H1 (cell line): ENCODE data around the gene MAGEA6. TPM values are rescaled to one million over a fixed set of nuclear protein-coding genes. Genes with fewer than 3 reads are reported as not detected.

ENCODE experiments used
- CTCF ChIA-PET: fragments of 300-600 bp; sonication (Branson Sonifier 250); formaldehyde crosslinking; loops from one replicate; lab custom pipeline; 2021; ENCODE audit not compliant: partially characterized antibody; lab: Charles Lee
- POLR2A ChIA-PET: fragments of 300-600 bp; sonication (Branson Sonifier 250); formaldehyde crosslinking; loops from one replicate; lab custom pipeline; 2021; ENCODE audit warnings: inconsistent platforms; ENCODE audit not compliant: partially characterized antibody; lab: Charles Lee
- DNase-seq, 2 experiments: peaks; one replicate each; pipeline versions ENCODE4 v3.0.0 to v3.0.0-alpha.2; 2010 to 2022; ENCODE audit warnings: low spot score in 2 of 2, low read depth in 1 of 2, mixed read lengths in 1 of 2
- FAIRE-seq: peaks from 2 replicates; lab custom pipeline; 2011; peaks lifted over from hg19 to GRCh38; lab: Jason Lieb, UNC
- H2AFZ ChIP-seq: 2 replicates; pipeline ENCODE4 v1.8.1; 2012; ENCODE audit warnings: low read length, inconsistent platforms
- H2AK5ac ChIP-seq: 2 replicates; pipeline ENCODE4 v1.6.1; 2013; ENCODE audit warnings: low read depth, low read length
- H2BK120ac ChIP-seq: replicated peaks from 2 replicates; pipeline ENCODE3; 2013; ENCODE audit warnings: low read depth, low read length, inconsistent platforms
- H2BK12ac ChIP-seq: 2 replicates; pipeline ENCODE4 v1.6.1; 2013; ENCODE audit warnings: low read depth, low read length
- H2BK15ac ChIP-seq: 2 replicates; pipeline ENCODE4 v1.6.1; 2013; ENCODE audit warnings: low read length
- H2BK20ac ChIP-seq: 2 replicates; pipeline ENCODE4 v1.6.1; 2013; ENCODE audit warnings: low read length
- H2BK5ac ChIP-seq: 2 replicates; pipeline ENCODE4 v1.6.1; 2013; ENCODE audit warnings: low read depth, low read length
- H3K14ac ChIP-seq: 2 replicates; pipeline ENCODE4 v1.6.1; 2013; ENCODE audit warnings: inconsistent platforms; ENCODE audit not compliant: insufficient read length
- H3K18ac ChIP-seq: 2 replicates; pipeline ENCODE4 v1.6.1; 2013; ENCODE audit warnings: low read length; ENCODE audit errors: extremely low read depth
- H3K23ac ChIP-seq: 2 replicates; pipeline ENCODE4 v1.6.1; 2013; ENCODE audit warnings: inconsistent platforms; ENCODE audit not compliant: insufficient read length
- H3K23me2 ChIP-seq: 2 replicates; pipeline ENCODE4 v1.6.1; 2013; ENCODE audit warnings: low read depth, low read length
- H3K27ac ChIP-seq: 2 replicates; pipeline ENCODE4 v1.6.1; 2011; ENCODE audit warnings: low read depth, low read length, inconsistent platforms
- H3K27me3 ChIP-seq, 4 experiments: replicated peaks in 1 of 4; 1 replicate in 1 of 4; 2 replicates in 3 of 4; pipeline versions ENCODE4 v1.6.1 to v1.8.1; 2011 to 2013; ENCODE audit warnings: low read length in 3 of 4, mild to moderate bottlenecking in 3 of 4, inconsistent platforms in 2 of 4, mixed read lengths in 2 of 4, moderate library complexity in 1 of 4; ENCODE audit not compliant: control insufficient read depth in 3 of 4, insufficient read depth in 3 of 4; ENCODE audit errors: extremely low read depth in 1 of 4
- H3K36me3 ChIP-seq, 4 experiments: 2 replicates each; pipeline versions ENCODE4 v1.6.1 to v1.8.1; 2011 to 2013; ENCODE audit warnings: mild to moderate bottlenecking in 4 of 4, low read length in 3 of 4, moderate library complexity in 2 of 4, control low read depth in 1 of 4, inconsistent platforms in 1 of 4; ENCODE audit not compliant: insufficient read depth in 4 of 4, control insufficient read depth in 2 of 4
- H3K4ac ChIP-seq: replicated peaks from 2 replicates; pipeline ENCODE3; 2013; ENCODE audit warnings: low read length, low read depth, mixed read lengths, inconsistent platforms; ENCODE audit not compliant: insufficient read length
- H3K4me1 ChIP-seq, 4 experiments: replicated peaks in 1 of 4; 1 replicate in 1 of 4; 2 replicates in 3 of 4; pipeline versions ENCODE4 v1.6.1 to v1.8.1; 2011 to 2013; ENCODE audit warnings: low read length in 3 of 4, inconsistent platforms in 2 of 4, mixed read lengths in 1 of 4; ENCODE audit not compliant: insufficient read depth in 4 of 4, control insufficient read depth in 3 of 4
- H3K4me2 ChIP-seq, 2 experiments: 2 replicates each; pipeline versions ENCODE4 v1.6.1 to v1.8.1; 2011 to 2013; ENCODE audit warnings: low read depth in 2 of 2, low read length in 2 of 2, control low read depth in 1 of 2, inconsistent platforms in 1 of 2, mild to moderate bottlenecking in 1 of 2; ENCODE audit not compliant: insufficient read depth in 1 of 2
- H3K4me3 ChIP-seq, 4 experiments: fragments of 200-600, 300-600 bp in 1 of 4; sonication (generic), shearing (Covaris generic), sonication (Bioruptor Twin) in 1 of 4; 2 replicates each; pipeline versions ENCODE4 v1.5.1 to v1.8.1; 2011 to 2016; ENCODE audit warnings: low read length in 4 of 4, low read depth in 3 of 4, control low read depth in 2 of 4, inconsistent platforms in 2 of 4, mild to moderate bottlenecking in 2 of 4, mixed read lengths in 1 of 4, moderate library complexity in 1 of 4; ENCODE audit not compliant: insufficient read depth in 2 of 4; ENCODE audit errors: extremely low read depth in 1 of 4
- H3K56ac ChIP-seq: replicated peaks from 2 replicates; pipeline ENCODE3; 2013; ENCODE audit warnings: low read depth, mild to moderate bottlenecking, mixed read lengths, low read length, inconsistent platforms; ENCODE audit not compliant: insufficient read length
- H3K79me1 ChIP-seq: 2 replicates; pipeline ENCODE4 v1.6.1; 2013; ENCODE audit warnings: low read depth, low read length, control low read depth
- H3K79me2 ChIP-seq, 2 experiments: 2 replicates each; pipeline versions ENCODE4 v1.6.1 to v1.8.1; 2012 to 2013; ENCODE audit warnings: low read length in 2 of 2, mild to moderate bottlenecking in 2 of 2, inconsistent platforms in 1 of 2; ENCODE audit not compliant: insufficient read depth in 2 of 2, control insufficient read depth in 1 of 2
- H3K9ac ChIP-seq, 4 experiments: replicated peaks in 1 of 4; 1 replicate in 1 of 4; 2 replicates in 3 of 4; pipeline versions ENCODE4 v1.6.1 to v1.8.1; 2011 to 2013; ENCODE audit warnings: low read depth in 3 of 4, low read length in 3 of 4, control low read depth in 2 of 4, mild to moderate bottlenecking in 2 of 4, moderate library complexity in 2 of 4, inconsistent platforms in 1 of 4; ENCODE audit errors: extremely low read depth in 1 of 4
- H3K9me3 ChIP-seq, 2 experiments: 2 replicates each; pipeline versions ENCODE4 v1.6.1 to v1.8.1; 2012 to 2013; ENCODE audit warnings: mild to moderate bottlenecking in 2 of 2, moderate library complexity in 2 of 2, control low read depth in 1 of 2, inconsistent platforms in 1 of 2, low read depth in 1 of 2, low read length in 1 of 2, mixed read lengths in 1 of 2; ENCODE audit not compliant: insufficient read depth in 2 of 2
- H4K20me1 ChIP-seq, 2 experiments: replicated peaks in 1 of 2; 2 replicates each; pipeline versions ENCODE3 to v1.8.1; 2011 to 2013; ENCODE audit warnings: inconsistent platforms in 2 of 2, low read length in 2 of 2, mild to moderate bottlenecking in 1 of 2; ENCODE audit not compliant: insufficient read depth in 2 of 2, control insufficient read depth in 1 of 2
- H4K5ac ChIP-seq: 2 replicates; pipeline ENCODE4 v1.6.1; 2013; ENCODE audit warnings: low read length, low read depth, mixed read lengths, inconsistent platforms; ENCODE audit not compliant: insufficient read length
- H4K8ac ChIP-seq: 2 replicates; pipeline ENCODE4 v1.8.0; 2013; ENCODE audit warnings: mild to moderate bottlenecking, moderate library complexity, low read length, inconsistent platforms; ENCODE audit not compliant: insufficient read depth; ENCODE audit errors: extremely low read depth
- H4K91ac ChIP-seq: replicated peaks from 2 replicates; pipeline ENCODE3; 2013; ENCODE audit warnings: low read length, mixed read lengths, inconsistent platforms; ENCODE audit not compliant: insufficient read length
- TCF12 ChIP-seq: IDR thresholded peaks from 2 replicates; pipeline ENCODE4 v1.6.1; 2011; ENCODE audit warnings: low read depth, mild to moderate bottlenecking, low read length
- WGBS, 2 experiments: shearing (Covaris generic) in 1 of 2; methylation state at CpG; one replicate each; pipeline versions ENCODE4 v1.1.6 to v1.1.7; 2013 to 2015; ENCODE audit warnings: low lambda C conversion rate in 2 of 2, mixed read lengths in 2 of 2, inconsistent platforms in 1 of 2, low coverage in 1 of 2, missing lambda C conversion rate in 1 of 2; ENCODE audit not compliant: insufficient replicate concordance in 2 of 2, insufficient coverage in 1 of 2, insufficient read length in 1 of 2; ENCODE audit errors: extremely low coverage in 1 of 2, missing lambda C conversion rate in 1 of 2; 5-methylcytosine and 5-hydroxymethylcytosine counted together
- polyA plus RNA-seq, 7 experiments: library from polyadenylated mRNA; depleted of rRNA in 3 of 7; stranded (reverse) in 5 of 7; unstranded in 2 of 7; fragments of >200 nt in 5 of 7; fragments of 200-250 nt in 2 of 7; gene quantifications; 1 replicate in 5 of 7; 2 replicates in 1 of 7; 4 replicates in 1 of 7; pipeline versions ENCODE4 v1.2.1 to v1.2.3, GENCODE V29; 2011 to 2013; ENCODE audit warnings: missing spikeins in 2 of 7, mixed read lengths in 2 of 7
- total RNA-seq: library from RNA; stranded (reverse); fragmentation: NEBNext Ultra II Directional; extraction: Animal tissue kit (Norgen Biotek cat#: 25700); gene quantifications from 2 replicates; pipeline ENCODE4 v1.2.1, GENCODE V29; 2021

Gene MAGEA6
- total and polyA plus RNA-seq, 2 of the 8 experiments (the other 6 are each of a cell fraction or from before 2014, with no cell fraction given) = 0.08 TPM; not detected in 1

GRCh38 chrX:152818356-152818755 lies 48.9 kb upstream of the MAGEA6 start:
- WGBS, 2 experiments = 80% methylated on average over 5 of the region's 5 CpGs; no CpG with 5 or more reads in 1 of the 2 experiments
- H2AFZ ChIP-seq = no peak overlapping the region
- H3K4me2 ChIP-seq = no peak overlapping the region
- H2BK5ac ChIP-seq = no peak overlapping the region
- no peak overlapping the region for H3K4ac ChIP-seq
- H3K79me2 ChIP-seq = no peaks in the 10 kb centered on the region
- no peak overlapping the region for H2BK20ac ChIP-seq
- no peak overlapping the region for H4K8ac ChIP-seq
- no peaks in the 10 kb centered on the region; a peak in 1 of 7 replicates for H3K27me3 ChIP-seq
- no peaks in the 10 kb centered on the region for H3K4me1 ChIP-seq
- TF ChIP-seq TCF12 = no peak
- H3K9me3 ChIP-seq = no peaks in the 10 kb centered on the region
- FAIRE-seq (no peak), DNase-seq (no peak)
- no peaks in the 10 kb centered on the region for H3K36me3 ChIP-seq
- H2BK12ac ChIP-seq = no peak overlapping the region
- CTCF ChIA-PET = interaction anchor here (0.6 to 4.7 kb wide), 15 partner anchors 10 to 1948 kb away, joined by 3 to 39 read pairs (median 4); no protein-coding TSS in a partner anchor
- no peak overlapping the region for H3K4me3 ChIP-seq
- H2AK5ac ChIP-seq = no peak overlapping the region
- H3K27ac ChIP-seq = no peak overlapping the region
- H3K9ac ChIP-seq = no peak overlapping the region
- no peaks in the 10 kb centered on the region for H4K20me1 ChIP-seq
- no peaks in the 10 kb centered on the region for H3K23me2 ChIP-seq
- no peak overlapping the region for H4K91ac ChIP-seq
- H2BK120ac ChIP-seq = no peak overlapping the region
- H3K14ac ChIP-seq = no peak overlapping the region
- no peak overlapping the region for H4K5ac ChIP-seq
- H3K56ac ChIP-seq = no peak overlapping the region
- POLR2A ChIA-PET = interaction anchor here (0.9 kb wide), 1 partner anchor 178 kb away, joined by 3 read pairs; no protein-coding TSS in a partner anchor
- no peak overlapping the region for H3K23ac ChIP-seq
- no peaks in the 10 kb centered on the region for H3K79me1 ChIP-seq
- H2BK15ac ChIP-seq = no peak overlapping the region
- H3K18ac ChIP-seq = no peak overlapping the region
